ENCODE results near the gene FNBP1L. TPM values are rescaled to one million over a fixed set of nuclear protein-coding genes. Genes with fewer than 3 reads are reported as not detected.

Gene FNBP1L
- total and polyA plus RNA-seq, 3 donors from 2014 or later = 21.9 to 54.4 (median 46.5) TPM

DNA sequence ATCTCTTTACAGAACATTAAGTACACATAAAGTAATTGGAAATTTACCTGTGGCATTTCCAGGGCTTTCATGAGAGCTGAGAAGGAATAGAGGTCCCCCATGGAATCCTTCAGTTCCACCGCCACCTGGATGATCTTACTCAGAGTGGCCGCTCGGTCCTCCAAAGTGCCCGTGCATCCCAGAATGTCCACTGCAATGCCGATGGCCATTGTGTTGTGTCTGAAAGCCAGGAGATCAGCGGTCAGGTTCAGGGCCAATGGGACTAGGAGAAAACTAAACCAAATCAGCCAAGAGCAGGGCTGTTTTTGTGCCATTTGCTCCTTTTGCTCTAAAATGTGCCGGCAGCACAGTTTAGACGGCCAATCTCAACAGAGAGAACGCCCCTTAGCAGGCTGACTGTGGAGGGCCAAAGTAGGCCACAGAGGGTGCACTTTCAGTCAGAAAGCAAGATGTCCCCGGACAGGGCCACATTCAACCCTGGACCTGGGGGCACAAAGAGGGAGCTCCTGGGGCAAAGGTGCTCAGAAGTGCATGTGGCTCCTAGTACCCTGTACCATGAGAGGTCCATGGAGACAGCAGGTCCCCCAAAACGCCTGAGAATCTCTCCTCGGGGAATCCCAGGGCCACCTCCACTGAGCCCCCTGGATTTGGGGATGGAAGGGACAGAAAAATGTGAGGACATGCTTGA is 123.8 kb downstream of the FNBP1L start:
- H3K36me3 ChIP-seq (ENCODE audit: low read depth, missing control alignments) = no peaks in the 10 kb centered on the region
- TF ChIP-seq POLR2A (IDR thresholded peaks at IDR 0.05) (no peak), CTCF (IDR thresholded peaks at IDR 0.05) (no peak)
- no peaks in the 10 kb centered on the region for H3K9me3 ChIP-seq
- H3K4me3 ChIP-seq = no peak overlapping the region
- no peak for DNase-seq
- no peak overlapping the region for H3K27ac ChIP-seq
- intact Hi-C loops (cut with DNase I; ENCODE audit: low total_unique reads) = no loop called here
- 95 to 97% methylated on average over 10 to 12 of the region's 12 CpGs for WGBS, 2 donors
- H3K27me3 ChIP-seq = no peaks in the 10 kb centered on the region
- no peaks in the 10 kb centered on the region for H3K4me1 ChIP-seq

DNA sequence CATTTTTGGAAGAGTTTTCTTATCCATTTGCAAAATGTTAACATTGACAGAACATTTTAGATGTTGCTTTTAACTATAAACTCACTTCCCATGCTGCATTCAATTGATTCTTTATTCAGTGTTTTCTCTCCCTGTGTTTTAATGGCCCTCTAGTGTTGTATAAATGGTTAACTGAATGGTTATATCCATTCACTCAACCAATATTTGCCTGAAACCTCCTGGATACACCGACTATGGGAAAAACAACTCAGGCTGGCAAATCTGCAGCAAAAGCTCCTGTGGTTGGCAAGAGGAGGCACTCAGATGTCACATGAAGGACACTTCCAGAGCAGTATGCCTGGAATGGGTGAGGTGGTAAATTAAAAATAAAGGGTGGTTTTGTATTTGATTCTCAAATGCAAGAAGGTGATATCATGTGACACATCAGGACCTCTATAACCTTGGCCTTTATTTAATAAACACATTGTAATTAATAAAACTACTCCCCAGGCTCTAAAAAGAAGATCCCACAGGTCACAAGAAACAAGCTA is 126.1 kb downstream of the FNBP1L start:
- Histone ChIP-seq H3K27ac (no peak overlapping the region), H3K27me3 (no peaks in the 10 kb centered on the region), H3K4me1 (peaks cover 8% of the 10 kb centered on the region), H3K36me3 (ENCODE audit: low read depth, missing control alignments) (no peaks in the 10 kb centered on the region), H3K4me3 (no peak overlapping the region), H3K9me3 (no peaks in the 10 kb centered on the region)
- WGBS, 2 donors = 76 to 85% methylated on average over 1 of the region's 1 CpG
- intact Hi-C loops (cut with DNase I; ENCODE audit: low total_unique reads) = no loop called here
- TF ChIP-seq CTCF (IDR thresholded peaks at IDR 0.05) (no peak), POLR2A (IDR thresholded peaks at IDR 0.05) (no peak)
- DNase-seq = no peak

DNA sequence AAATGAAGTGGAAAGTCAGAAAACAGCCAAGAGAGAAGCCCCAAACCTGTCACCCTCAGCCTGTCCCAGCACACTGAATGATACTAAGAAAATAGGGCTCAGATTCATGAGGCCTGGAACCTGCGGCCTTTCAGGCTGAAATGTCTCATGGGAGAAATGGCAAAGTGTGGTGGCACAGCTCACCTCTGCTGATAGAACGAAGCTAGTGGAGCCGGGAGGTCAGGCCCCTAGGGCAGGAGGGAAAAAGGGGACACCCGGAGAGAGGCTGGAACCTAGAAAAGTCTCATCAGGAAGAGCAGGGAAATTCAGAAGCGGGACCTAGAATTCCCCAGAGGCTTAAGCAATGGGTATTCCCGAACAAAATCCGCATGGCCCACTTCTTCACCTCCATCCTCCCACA is 126.6 kb downstream of the FNBP1L start:
- H3K4me1 ChIP-seq = peaks cover 8% of the 10 kb centered on the region
- H3K36me3 ChIP-seq (ENCODE audit: low read depth, missing control alignments) = no peaks in the 10 kb centered on the region
- no peak overlapping the region for H3K27ac ChIP-seq

GRCh38 chr1:93574991-93575390 is 127.1 kb downstream of the FNBP1L start:
- Histone ChIP-seq H3K4me3 (no peak overlapping the region), H3K4me1 (peaks cover 8% of the 10 kb centered on the region), H3K9me3 (no peaks in the 10 kb centered on the region), H3K27me3 (no peaks in the 10 kb centered on the region), H3K36me3 (ENCODE audit: low read depth, missing control alignments) (no peaks in the 10 kb centered on the region), H3K27ac (no peak overlapping the region)
- no peak for TF ChIP-seq POLR2A (IDR thresholded peaks at IDR 0.05)
- TF ChIP-seq CTCF (IDR thresholded peaks at IDR 0.05) = no peak
- no peak for DNase-seq
- intact Hi-C loops (cut with DNase I; ENCODE audit: low total_unique reads) = no loop called here
- WGBS, 2 donors = 92 to 93% methylated on average over 6 of the region's 6 CpGs

More for the DNA sequence above, 126.6 kb downstream of the FNBP1L start:
- no peaks in the 10 kb centered on the region for H3K9me3 ChIP-seq
- H3K27me3 ChIP-seq = no peaks in the 10 kb centered on the region
- intact Hi-C loops (cut with DNase I; ENCODE audit: low total_unique reads) = no loop called here
- no peak for TF ChIP-seq CTCF (IDR thresholded peaks at IDR 0.05)
- no peak for TF ChIP-seq POLR2A (IDR thresholded peaks at IDR 0.05)
- H3K4me3 ChIP-seq = no peak overlapping the region
- no peak for DNase-seq
- 86 to 93% methylated on average over 7 of the region's 7 CpGs for WGBS, 2 donors

Measured in testis (tissue), 3 donors.